Measurements from ENCODE around the gene LRRC10B. TPM values are rescaled to one million over a fixed set of nuclear protein-coding genes. Genes with fewer than 3 reads are reported as not detected.

Gene LRRC10B
- total RNA-seq, 4 donors from 2014 or later: 0.45 to 1.4 (median 1.1) TPM

DNA sequence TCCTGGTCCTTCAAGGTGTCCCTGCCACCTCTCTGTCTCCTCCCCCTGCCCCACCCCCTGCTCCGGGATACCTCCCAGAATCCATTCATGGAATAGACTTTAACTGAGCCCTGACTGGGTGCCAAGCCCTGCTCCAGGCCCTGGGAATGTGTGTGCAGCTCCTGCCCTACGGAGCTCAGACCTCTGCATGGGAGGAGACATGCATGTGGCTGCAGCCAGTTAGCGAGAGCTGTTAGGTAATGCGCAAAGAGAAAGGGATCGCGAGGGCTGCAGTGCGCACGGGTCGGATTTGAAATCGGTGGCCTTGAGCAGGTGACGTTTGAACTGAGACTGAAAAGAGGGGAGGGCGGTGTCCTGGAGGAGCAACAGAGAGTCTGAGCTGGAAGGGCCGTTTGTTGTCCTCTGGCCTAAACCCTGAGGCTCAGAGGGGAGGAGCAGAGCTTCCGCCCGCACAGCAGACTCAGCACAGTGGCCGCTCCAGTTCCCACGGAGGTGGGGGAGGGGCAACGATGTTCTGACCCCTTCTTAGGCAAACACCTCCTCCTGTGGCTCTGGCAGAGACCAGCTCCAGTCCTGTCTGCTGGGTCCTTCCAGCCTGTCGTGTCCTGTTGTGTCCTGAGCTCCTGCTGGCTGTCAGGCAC lies 19.8 kb upstream of the LRRC10B start:
- Histone ChIP-seq H3K4me3 (peak overlapping the region in 1 of 2 donors; percentile 3), H3K36me3 (peaks cover 0 to 28% of the 10 kb centered on the region in 2 donors), H3K27me3 (no peaks in the 10 kb centered on the region), H3K9me3 (no peaks in the 10 kb centered on the region), H3K4me1 (peaks cover 0 to 32% (median 20%) of the 10 kb centered on the region in 3 donors), H3K27ac (peak overlapping the region in 3 of 4 donors; percentile 4 to 67 (median 20))
- TF ChIP-seq POLR2AphosphoS5 (IDR thresholded peaks at IDR 0.05) (no peak), EP300 (IDR thresholded peaks at IDR 0.05) (no peak), POLR2A (IDR thresholded peaks at IDR 0.05) (no peak)
- TF ChIP-seq, protein P1, sequence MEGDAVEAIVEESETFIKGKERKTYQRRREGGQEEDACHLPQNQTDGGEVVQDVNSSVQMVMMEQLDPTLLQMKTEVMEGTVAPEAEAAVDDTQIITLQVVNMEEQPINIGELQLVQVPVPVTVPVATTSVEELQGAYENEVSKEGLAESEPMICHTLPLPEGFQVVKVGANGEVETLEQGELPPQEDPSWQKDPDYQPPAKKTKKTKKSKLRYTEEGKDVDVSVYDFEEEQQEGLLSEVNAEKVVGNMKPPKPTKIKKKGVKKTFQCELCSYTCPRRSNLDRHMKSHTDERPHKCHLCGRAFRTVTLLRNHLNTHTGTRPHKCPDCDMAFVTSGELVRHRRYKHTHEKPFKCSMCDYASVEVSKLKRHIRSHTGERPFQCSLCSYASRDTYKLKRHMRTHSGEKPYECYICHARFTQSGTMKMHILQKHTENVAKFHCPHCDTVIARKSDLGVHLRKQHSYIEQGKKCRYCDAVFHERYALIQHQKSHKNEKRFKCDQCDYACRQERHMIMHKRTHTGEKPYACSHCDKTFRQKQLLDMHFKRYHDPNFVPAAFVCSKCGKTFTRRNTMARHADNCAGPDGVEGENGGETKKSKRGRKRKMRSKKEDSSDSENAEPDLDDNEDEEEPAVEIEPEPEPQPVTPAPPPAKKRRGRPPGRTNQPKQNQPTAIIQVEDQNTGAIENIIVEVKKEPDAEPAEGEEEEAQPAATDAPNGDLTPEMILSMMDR (IDR thresholded peaks at IDR 0.05): no peak
- peak; percentile 44 for ATAC-seq
- WGBS, 2 donors (ENCODE audit: low coverage in 1 of 2): 44% methylated on average over 12 of the region's 19 CpGs; no CpG with 5 or more reads in 1 of the 2 donors

GRCh38 chr11:61489833-61490721 lies 18.5 kb upstream of the LRRC10B start:
- TF ChIP-seq EP300 (IDR thresholded peaks at IDR 0.05) (no peak), POLR2A (IDR thresholded peaks at IDR 0.05) (no peak), POLR2AphosphoS5 (IDR thresholded peaks at IDR 0.05) (no peak)
- TF ChIP-seq, protein P1 (IDR thresholded peaks at IDR 0.05): no peak
- no peaks in the 10 kb centered on the region for H3K9me3 ChIP-seq
- peak overlapping the region in 3 of 4 donors; percentile 6 to 67 (median 20) for H3K27ac ChIP-seq
- no peaks in the 10 kb centered on the region for H3K27me3 ChIP-seq
- no peak overlapping the region for H3K4me3 ChIP-seq
- H3K36me3 ChIP-seq: peaks cover 0 to 22% of the 10 kb centered on the region in 2 donors
- peaks cover 0 to 32% (median 20%) of the 10 kb centered on the region in 3 donors for H3K4me1 ChIP-seq
- ATAC-seq: no peak
- WGBS, 2 donors (ENCODE audit: low coverage in 1 of 2): 40 to 64% methylated on average over 1 to 3 of the region's 13 CpGs

GRCh38 chr11:61491736-61492395 lies 16.7 kb upstream of the LRRC10B start:
- no peaks in the 10 kb centered on the region for H3K9me3 ChIP-seq
- WGBS, 2 donors (ENCODE audit: low coverage in 1 of 2): 83% methylated on average over 8 of the region's 12 CpGs; no CpG with 5 or more reads in 1 of the 2 donors
- peaks cover 8% of the 10 kb centered on the region for H3K27me3 ChIP-seq
- no peak for ATAC-seq
- no peak overlapping the region for H3K27ac ChIP-seq
- peaks cover 0 to 32% (median 20%) of the 10 kb centered on the region in 3 donors for H3K4me1 ChIP-seq
- TF ChIP-seq POLR2A (IDR thresholded peaks at IDR 0.05) (no peak), EP300 (IDR thresholded peaks at IDR 0.05) (no peak), POLR2AphosphoS5 (IDR thresholded peaks at IDR 0.05) (no peak)
- TF ChIP-seq, protein P1 (IDR thresholded peaks at IDR 0.05): no peak
- peaks cover 0 to 5% of the 10 kb centered on the region in 2 donors for H3K36me3 ChIP-seq
- no peak overlapping the region for H3K4me3 ChIP-seq

GRCh38 chr11:61494381-61494961 lies 14.1 kb upstream of the LRRC10B start:
- no peak for TF ChIP-seq POLR2AphosphoS5 (IDR thresholded peaks at IDR 0.05)
- TF ChIP-seq, protein P1 (IDR thresholded peaks at IDR 0.05): no peak
- TF ChIP-seq EP300 (IDR thresholded peaks at IDR 0.05): no peak
- no peak for TF ChIP-seq POLR2A (IDR thresholded peaks at IDR 0.05)
- no peak overlapping the region for H3K4me3 ChIP-seq
- WGBS, 2 donors (ENCODE audit: low coverage in 1 of 2): 68 to 87% methylated on average over 2 to 3 of the region's 9 CpGs
- peaks cover 0 to 19% (median 14%) of the 10 kb centered on the region in 3 donors for H3K4me1 ChIP-seq
- H3K36me3 ChIP-seq: no peaks in the 10 kb centered on the region
- peaks cover 8% of the 10 kb centered on the region for H3K27me3 ChIP-seq
- no peak for ATAC-seq
- H3K27ac ChIP-seq: peak overlapping the region in 1 of 4 donors; percentile 13
- no peaks in the 10 kb centered on the region for H3K9me3 ChIP-seq

Measured in gastroesophageal sphincter (tissue), 4 donors.